Transverse colon (tissue), 4 donors: ENCODE measurements around the gene SEBOX. TPM values are rescaled to one million over a fixed set of nuclear protein-coding genes. Genes with fewer than 3 reads are reported as not detected.

Source experiments
- DNase-seq: peaks from one replicate; pipeline ENCODE4 v3.0.0-alpha.2; 2019
- H3K27ac ChIP-seq, 4 donors: fragments of 200-600 bp; sonication (generic); 2 replicates each; pipeline ENCODE4 v1.5.1; 2016 to 2018; ENCODE audit warnings: inconsistent platforms in 4 of 4
- H3K27me3 ChIP-seq: fragments of 200-600 bp; sonication (generic); 2 replicates; pipeline ENCODE4 v1.5.1; 2017; ENCODE audit warnings: inconsistent platforms
- H3K36me3 ChIP-seq, 4 donors: fragments of 200-600 bp; sonication (generic); 2 replicates each; pipeline ENCODE4 v1.5.1; 2017 to 2019; ENCODE audit warnings: inconsistent platforms in 4 of 4
- H3K4me1 ChIP-seq, 4 donors: fragments of 200-600 bp; sonication (generic); 2 replicates each; pipeline ENCODE4 v1.5.1; 2017 to 2020; ENCODE audit warnings: inconsistent platforms in 4 of 4
- H3K4me3 ChIP-seq, 4 donors: fragments of 200-600 bp; sonication (generic); 1 replicate in 1 of 4; 2 replicates in 3 of 4; pipeline versions ENCODE4 v1.5.1 to v1.6.1; 2017 to 2019; ENCODE audit warnings: inconsistent platforms in 4 of 4
- H3K9me3 ChIP-seq, 2 donors: fragments of 200-600 bp; sonication (generic); 2 replicates each; pipeline ENCODE4 v1.5.1; 2017 to 2019; ENCODE audit warnings: inconsistent platforms in 2 of 2
- EP300 ChIP-seq: sonication (generic); formaldehyde crosslinking; IDR thresholded peaks from one replicate; pipeline ENCODE4 v1.6.1; 2017; ENCODE audit warnings: antibody characterized with exemption, low read depth
- POLR2A ChIP-seq: fragments of 450-650 bp; IDR thresholded peaks from one replicate; pipeline ENCODE4 v1.6.1; 2016; ENCODE audit warnings: antibody characterized with exemption, mild to moderate bottlenecking, moderate library complexity
- POLR2AphosphoS5 ChIP-seq, 3 donors: sonication (generic); formaldehyde crosslinking; IDR thresholded peaks; one replicate each; pipeline ENCODE4 v1.6.1; 2016; ENCODE audit warnings: antibody characterized with exemption in 3 of 3
- WGBS, 2 donors: methylation state at CpG; one replicate each; pipeline ENCODE4 v1.1.5; 2018; ENCODE audit warnings: low coverage in 1 of 2; 5-methylcytosine and 5-hydroxymethylcytosine counted together
- in situ Hi-C, 4 donors: fragments of 200-750 bp; cut with MboI; loops; one replicate each; pipeline versions ENCODE4 v1.15.0 to v1.15.1; 2017; ENCODE audit warnings: low sequenced_read_pairs in 3 of 4, low pct_ligation_motif_present in 1 of 4, low pct_unique_long_range_greater_than_20kb in 1 of 4
- intact Hi-C: fragments of 100-400 bp; cut with DNase I; formaldehyde crosslinking; loops from one replicate; pipeline ENCODE4 v1.15.1; 2023; ENCODE audit warnings: low total_unique reads
- total RNA-seq, 4 donors: library from RNA; depleted of rRNA; stranded (reverse); fragments of >200 nt; gene quantifications; one replicate each; pipeline ENCODE4 v1.1.0, GENCODE V29; 2016
- TF ChIP-seq, protein P1 (sequence below), 5 experiments: fragments of 200-600 bp in 3 of 5; fragments of 450-650 bp in 2 of 5; sonication (generic) in 3 of 5; IDR thresholded peaks; 1 replicate in 2 of 5; 2 replicates in 3 of 5; pipeline ENCODE4 v1.5.1; 2016 to 2017; ENCODE audit warnings: antibody characterized with exemption in 5 of 5, inconsistent platforms in 3 of 5, mild to moderate bottlenecking in 2 of 5, moderate library complexity in 1 of 5

Gene SEBOX
- total RNA-seq, 4 donors from 2014 or later, result not detected

DNA sequence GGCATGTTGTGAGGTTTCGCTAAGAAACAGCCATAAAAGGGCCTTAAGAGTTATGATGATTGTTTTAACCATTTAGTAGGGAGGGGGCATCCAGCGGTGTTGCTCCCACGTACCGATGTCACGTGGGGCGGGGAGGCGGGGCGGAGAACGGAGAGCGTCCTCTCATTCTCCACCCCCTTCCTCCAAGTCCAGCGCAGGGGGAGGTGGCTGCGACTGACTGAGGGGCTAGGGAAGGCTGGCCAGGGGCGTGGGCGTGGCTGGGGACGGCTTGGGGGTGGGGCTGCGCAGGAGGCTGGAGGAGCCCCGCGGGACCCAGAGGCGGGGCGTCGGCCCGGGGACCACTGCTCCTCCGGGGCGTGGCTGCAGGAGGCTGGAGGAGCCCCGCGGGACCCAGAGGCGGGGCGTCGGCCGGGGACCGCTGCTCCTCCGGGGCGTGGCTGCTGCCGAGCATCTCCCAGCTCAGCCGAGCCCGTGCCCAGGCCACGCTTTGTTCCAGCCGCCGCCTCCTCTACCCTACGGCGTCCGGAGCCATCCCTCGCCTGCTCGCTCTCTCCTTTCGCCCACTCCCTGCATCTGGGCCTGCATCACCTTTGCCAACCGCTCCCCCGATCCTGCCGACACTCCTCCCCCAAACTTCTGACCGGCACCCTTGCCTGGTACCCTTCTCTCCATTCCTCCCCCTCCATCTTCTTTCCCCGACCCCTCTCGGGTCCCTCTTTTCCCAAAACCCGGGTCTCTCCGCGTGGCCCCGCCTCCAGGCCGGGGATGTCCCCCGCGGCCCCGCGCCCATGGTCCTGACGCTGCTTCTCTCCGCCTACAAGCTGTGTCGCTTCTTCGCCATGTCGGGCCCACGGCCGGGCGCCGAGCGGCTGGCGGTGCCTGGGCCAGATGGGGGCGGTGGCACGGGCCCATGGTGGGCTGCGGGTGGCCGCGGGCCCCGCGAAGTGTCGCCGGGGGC lies 6.5 kb upstream of the SEBOX start, which contains the start of gene SARM1:
TSS of gene SARM1 (plus strand) at position 450 of the 958 bp plus-strand sequence. CDS start at position 789, 339 bp downstream.
- intact Hi-C loops (no loop called here), in situ Hi-C loops (no loop called here)
- Histone ChIP-seq H3K36me3 (no peaks in the 10 kb centered on the region), H3K27me3 (peaks cover 18% of the 10 kb centered on the region), H3K27ac (peak within 1 kb of the TSS; percentile 59 to 77 (median 74)), H3K9me3 (no peaks in the 10 kb centered on the region), H3K4me3 (peak within 1 kb of the TSS; percentile 10 to 56 (median 44)), H3K4me1 (peaks cover 8 to 20% (median 15%) of the 10 kb centered on the region in 4 donors)
- 0 to 3% methylated on average over 3 to 56 of the region's 80 CpGs for WGBS, 2 donors
- DNase-seq, result peak; percentile 88
- TF ChIP-seq, protein P1, sequence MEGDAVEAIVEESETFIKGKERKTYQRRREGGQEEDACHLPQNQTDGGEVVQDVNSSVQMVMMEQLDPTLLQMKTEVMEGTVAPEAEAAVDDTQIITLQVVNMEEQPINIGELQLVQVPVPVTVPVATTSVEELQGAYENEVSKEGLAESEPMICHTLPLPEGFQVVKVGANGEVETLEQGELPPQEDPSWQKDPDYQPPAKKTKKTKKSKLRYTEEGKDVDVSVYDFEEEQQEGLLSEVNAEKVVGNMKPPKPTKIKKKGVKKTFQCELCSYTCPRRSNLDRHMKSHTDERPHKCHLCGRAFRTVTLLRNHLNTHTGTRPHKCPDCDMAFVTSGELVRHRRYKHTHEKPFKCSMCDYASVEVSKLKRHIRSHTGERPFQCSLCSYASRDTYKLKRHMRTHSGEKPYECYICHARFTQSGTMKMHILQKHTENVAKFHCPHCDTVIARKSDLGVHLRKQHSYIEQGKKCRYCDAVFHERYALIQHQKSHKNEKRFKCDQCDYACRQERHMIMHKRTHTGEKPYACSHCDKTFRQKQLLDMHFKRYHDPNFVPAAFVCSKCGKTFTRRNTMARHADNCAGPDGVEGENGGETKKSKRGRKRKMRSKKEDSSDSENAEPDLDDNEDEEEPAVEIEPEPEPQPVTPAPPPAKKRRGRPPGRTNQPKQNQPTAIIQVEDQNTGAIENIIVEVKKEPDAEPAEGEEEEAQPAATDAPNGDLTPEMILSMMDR (IDR thresholded peaks at IDR 0.05), result no peak
- TF ChIP-seq POLR2AphosphoS5 (IDR thresholded peaks at IDR 0.05) (no peak), POLR2A (no peak), EP300 (no peak)

DNA sequence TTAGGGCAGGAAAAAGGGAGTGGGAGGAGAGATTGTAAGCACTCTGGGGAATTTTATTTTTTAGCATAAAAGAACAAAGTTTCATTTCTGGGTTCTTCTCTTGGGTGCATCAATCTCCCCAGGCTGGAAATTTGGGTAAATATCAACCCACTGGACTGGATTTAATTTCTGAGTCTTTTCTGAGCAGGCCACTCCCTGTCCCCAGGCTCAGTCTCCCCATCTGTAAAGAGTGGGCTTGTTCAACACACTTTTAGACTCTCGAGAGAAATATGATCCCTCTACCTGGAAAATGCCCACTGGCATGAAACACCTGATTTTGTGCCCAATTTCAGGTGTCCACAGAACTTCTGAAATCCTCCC lies 5.7 kb upstream of the SEBOX start:
- no peak for DNase-seq
- Histone ChIP-seq H3K36me3 (no peaks in the 10 kb centered on the region), H3K4me3 (no peak overlapping the region), H3K27ac (peak overlapping the region; percentile 59 to 77 (median 74)), H3K4me1 (peaks cover 8 to 20% (median 15%) of the 10 kb centered on the region in 4 donors), H3K9me3 (no peaks in the 10 kb centered on the region), H3K27me3 (peaks cover 18% of the 10 kb centered on the region)
- intact Hi-C loops (no loop called here), in situ Hi-C loops (no loop called here)
- no peak for TF ChIP-seq EP300
- TF ChIP-seq POLR2AphosphoS5 (IDR thresholded peaks at IDR 0.05), result no peak
- WGBS, 2 donors, result 65 to 67% methylated on average over 1 of the region's 1 CpG

DNA sequence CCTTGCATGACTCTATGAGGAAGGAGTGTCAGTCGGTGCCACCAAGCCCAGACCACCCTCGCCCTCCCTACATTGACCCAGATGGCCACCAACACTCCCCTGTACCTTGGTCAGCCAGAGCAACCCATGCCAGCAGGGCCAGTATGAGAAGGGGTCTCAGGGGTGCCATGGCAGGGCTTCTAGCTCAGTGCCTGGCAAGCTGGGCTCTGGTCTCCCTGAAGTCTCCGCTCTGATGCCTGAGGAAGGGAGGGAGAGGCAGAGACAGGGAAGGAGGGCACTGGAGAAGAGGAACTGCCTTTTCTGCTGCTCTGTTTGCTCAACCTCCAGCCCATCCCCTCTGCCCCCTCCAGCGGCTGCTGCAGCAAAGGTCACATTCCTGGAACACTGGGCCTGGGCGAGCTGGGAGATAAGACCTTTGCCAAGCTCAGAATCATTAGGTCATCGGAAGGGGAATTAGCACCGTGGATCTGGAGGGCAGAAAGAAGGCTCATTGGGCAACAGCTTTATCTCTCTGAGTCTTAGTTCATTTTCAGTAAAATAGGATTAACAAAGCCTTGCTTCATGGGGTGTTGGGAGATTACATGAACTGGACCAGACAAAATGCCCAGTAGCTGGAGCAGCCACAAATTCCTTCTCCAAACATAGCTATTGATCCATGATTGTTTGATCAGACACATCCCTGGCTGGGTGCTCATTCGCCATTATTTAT lies 5.2 kb upstream of the SEBOX start, which contains the start of gene VTN:
TSS of gene VTN (minus strand) at position 273 of the 709 bp plus-strand sequence. CDS start at position 169, 104 bp downstream.
- H3K36me3 ChIP-seq, result no peaks in the 10 kb centered on the region
- H3K27ac ChIP-seq, result peak within 1 kb of the TSS; percentile 59 to 77 (median 74)
- in situ Hi-C loops, result no loop called here
- H3K4me3 ChIP-seq, result peak within 1 kb of the TSS in 2 of 4 donors; percentile 49 to 56
- DNase-seq, result no peak
- peaks cover 8 to 20% (median 15%) of the 10 kb centered on the region in 4 donors for H3K4me1 ChIP-seq
- intact Hi-C loops, result no loop called here
- no peaks in the 10 kb centered on the region for H3K9me3 ChIP-seq
- H3K27me3 ChIP-seq, result peaks cover 18% of the 10 kb centered on the region
- WGBS, 2 donors, result 7 to 29% methylated on average over 4 to 8 of the region's 8 CpGs
- TF ChIP-seq EP300, result no peak
- TF ChIP-seq, protein P1 (IDR thresholded peaks at IDR 0.05), result no peak
- no peak for TF ChIP-seq POLR2A
- no peak for TF ChIP-seq POLR2AphosphoS5 (IDR thresholded peaks at IDR 0.05)

DNA sequence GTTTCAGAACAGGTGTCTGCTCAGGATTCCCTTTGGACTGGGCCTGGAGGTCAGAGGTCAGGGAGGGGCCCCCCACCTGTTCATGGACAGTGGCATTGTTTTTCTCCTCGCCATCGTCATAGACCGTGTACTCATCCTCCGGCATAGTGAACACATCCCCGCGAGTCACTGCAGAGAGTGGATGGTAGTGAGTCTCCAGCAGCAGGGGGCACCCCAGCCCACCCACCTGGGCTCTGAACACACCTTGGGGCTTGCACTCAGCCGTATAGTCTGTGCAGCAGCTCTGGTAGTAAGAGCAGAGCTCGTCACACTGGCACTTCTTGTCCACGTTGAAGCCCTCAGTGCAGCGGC lies 4.7 kb upstream of the SEBOX start:
- WGBS, 2 donors, result 83% methylated on average over 10 of the region's 10 CpGs; no CpG with 5 or more reads in 1 of the 2 donors
- Histone ChIP-seq H3K27ac (no peak overlapping the region), H3K4me3 (no peak overlapping the region), H3K9me3 (no peaks in the 10 kb centered on the region), H3K36me3 (no peaks in the 10 kb centered on the region), H3K4me1 (peaks cover 8 to 20% (median 15%) of the 10 kb centered on the region in 4 donors), H3K27me3 (peaks cover 18% of the 10 kb centered on the region)
- in situ Hi-C loops, result no loop called here
- intact Hi-C loops, result no loop called here
- DNase-seq, result no peak
- TF ChIP-seq EP300 (no peak), POLR2AphosphoS5 (IDR thresholded peaks at IDR 0.05) (no peak), POLR2A (no peak)
- TF ChIP-seq, protein P1 (IDR thresholded peaks at IDR 0.05), result no peak
